ENCODE measurements around the gene FKBP1B.

DNA sequence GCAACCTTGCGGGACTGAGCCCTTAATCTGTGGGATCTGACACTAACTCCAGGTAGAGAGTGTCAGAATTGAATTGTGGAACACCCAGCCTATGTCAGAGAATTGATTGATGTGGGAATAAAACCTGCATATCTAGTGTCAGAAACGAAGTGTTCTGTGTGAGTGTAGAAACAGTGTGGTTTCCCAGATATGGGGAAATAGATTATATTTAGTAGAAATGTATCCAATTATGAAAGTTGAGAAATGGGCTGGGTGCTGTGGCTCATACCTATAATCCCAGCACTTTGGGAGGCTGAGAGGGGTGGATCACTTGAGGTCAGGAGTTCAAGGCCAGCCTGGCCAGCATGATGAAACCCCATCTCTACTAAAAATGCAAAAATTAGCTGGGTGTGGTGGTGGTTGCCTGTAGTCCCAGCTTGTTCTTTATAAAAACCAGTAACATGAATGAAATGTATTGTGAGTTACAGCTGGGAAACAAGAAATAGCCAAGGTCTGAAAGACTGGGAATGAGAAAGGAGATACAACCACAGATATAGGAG lies 39.3 kb downstream of the FKBP1B start:
- TF ChIP-seq, protein P1, sequence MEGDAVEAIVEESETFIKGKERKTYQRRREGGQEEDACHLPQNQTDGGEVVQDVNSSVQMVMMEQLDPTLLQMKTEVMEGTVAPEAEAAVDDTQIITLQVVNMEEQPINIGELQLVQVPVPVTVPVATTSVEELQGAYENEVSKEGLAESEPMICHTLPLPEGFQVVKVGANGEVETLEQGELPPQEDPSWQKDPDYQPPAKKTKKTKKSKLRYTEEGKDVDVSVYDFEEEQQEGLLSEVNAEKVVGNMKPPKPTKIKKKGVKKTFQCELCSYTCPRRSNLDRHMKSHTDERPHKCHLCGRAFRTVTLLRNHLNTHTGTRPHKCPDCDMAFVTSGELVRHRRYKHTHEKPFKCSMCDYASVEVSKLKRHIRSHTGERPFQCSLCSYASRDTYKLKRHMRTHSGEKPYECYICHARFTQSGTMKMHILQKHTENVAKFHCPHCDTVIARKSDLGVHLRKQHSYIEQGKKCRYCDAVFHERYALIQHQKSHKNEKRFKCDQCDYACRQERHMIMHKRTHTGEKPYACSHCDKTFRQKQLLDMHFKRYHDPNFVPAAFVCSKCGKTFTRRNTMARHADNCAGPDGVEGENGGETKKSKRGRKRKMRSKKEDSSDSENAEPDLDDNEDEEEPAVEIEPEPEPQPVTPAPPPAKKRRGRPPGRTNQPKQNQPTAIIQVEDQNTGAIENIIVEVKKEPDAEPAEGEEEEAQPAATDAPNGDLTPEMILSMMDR (IDR thresholded peaks at IDR 0.05; ENCODE audit: borderline replicate concordance, extremely low read depth, low read length, poor library complexity, severe bottlenecking) = no peak
- no peak for TF ChIP-seq EZH2 (IDR thresholded peaks at IDR 0.05; ENCODE audit: borderline replicate concordance, low read depth, low read length, severe bottlenecking)

All from DND-41 (cell line).